Epithelial cell of proximal tubule (primary cell): ENCODE measurements around the gene NFE2L1. TPM values are rescaled to one million over a fixed set of nuclear protein-coding genes. Genes with fewer than 3 reads are reported as not detected.
"Not testable (repeated sequence)": the region's sequence is repeated elsewhere in the genome, so short reads cannot be mapped to it uniquely, and the experiment has no call there.

Experiments
- DNase-seq: peaks from one replicate; pipeline ENCODE4 v3.0.0-alpha.2; 2011; ENCODE audit warnings: low read depth
- H3K4me3 ChIP-seq: 2 replicates; pipeline ENCODE4 v1.5.1; 2011; ENCODE audit warnings: low read depth, mild to moderate bottlenecking, low read length
- total RNA-seq: library from RNA; depleted of rRNA; stranded (reverse); fragments of >200 nt; gene quantifications from 2 replicates; pipeline ENCODE4 v1.2.3, GENCODE V29; 2015
- TF ChIP-seq, protein P1 (sequence below): conservative IDR thresholded peaks from 2 replicates; pipeline ENCODE4 v1.5.1; 2012; ENCODE audit warnings: low read depth, mild to moderate bottlenecking, low read length

Gene NFE2L1
- total RNA-seq, 1 donor from 2014 or later, result 69.1 TPM

DNA sequence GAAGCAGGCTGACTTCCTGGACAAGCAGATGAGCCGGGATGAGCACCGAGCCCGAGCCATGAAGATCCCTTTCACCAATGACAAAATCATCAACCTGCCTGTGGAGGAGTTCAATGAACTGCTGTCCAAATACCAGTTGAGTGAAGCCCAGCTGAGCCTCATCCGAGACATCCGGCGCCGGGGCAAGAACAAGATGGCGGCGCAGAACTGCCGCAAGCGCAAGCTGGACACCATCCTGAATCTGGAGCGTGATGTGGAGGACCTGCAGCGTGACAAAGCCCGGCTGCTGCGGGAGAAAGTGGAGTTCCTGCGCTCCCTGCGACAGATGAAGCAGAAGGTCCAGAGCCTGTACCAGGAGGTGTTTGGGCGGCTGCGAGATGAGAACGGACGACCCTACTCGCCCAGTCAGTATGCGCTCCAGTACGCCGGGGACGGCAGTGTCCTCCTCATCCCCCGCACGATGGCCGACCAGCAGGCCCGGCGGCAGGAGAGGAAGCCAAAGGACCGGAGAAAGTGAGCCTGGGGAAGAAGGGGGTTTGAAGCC lies 11.0 kb downstream of the NFE2L1 start:
- H3K4me3 ChIP-seq, result no peak overlapping the region
- no peak for DNase-seq
- TF ChIP-seq, protein P1, sequence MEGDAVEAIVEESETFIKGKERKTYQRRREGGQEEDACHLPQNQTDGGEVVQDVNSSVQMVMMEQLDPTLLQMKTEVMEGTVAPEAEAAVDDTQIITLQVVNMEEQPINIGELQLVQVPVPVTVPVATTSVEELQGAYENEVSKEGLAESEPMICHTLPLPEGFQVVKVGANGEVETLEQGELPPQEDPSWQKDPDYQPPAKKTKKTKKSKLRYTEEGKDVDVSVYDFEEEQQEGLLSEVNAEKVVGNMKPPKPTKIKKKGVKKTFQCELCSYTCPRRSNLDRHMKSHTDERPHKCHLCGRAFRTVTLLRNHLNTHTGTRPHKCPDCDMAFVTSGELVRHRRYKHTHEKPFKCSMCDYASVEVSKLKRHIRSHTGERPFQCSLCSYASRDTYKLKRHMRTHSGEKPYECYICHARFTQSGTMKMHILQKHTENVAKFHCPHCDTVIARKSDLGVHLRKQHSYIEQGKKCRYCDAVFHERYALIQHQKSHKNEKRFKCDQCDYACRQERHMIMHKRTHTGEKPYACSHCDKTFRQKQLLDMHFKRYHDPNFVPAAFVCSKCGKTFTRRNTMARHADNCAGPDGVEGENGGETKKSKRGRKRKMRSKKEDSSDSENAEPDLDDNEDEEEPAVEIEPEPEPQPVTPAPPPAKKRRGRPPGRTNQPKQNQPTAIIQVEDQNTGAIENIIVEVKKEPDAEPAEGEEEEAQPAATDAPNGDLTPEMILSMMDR, result no peak

DNA sequence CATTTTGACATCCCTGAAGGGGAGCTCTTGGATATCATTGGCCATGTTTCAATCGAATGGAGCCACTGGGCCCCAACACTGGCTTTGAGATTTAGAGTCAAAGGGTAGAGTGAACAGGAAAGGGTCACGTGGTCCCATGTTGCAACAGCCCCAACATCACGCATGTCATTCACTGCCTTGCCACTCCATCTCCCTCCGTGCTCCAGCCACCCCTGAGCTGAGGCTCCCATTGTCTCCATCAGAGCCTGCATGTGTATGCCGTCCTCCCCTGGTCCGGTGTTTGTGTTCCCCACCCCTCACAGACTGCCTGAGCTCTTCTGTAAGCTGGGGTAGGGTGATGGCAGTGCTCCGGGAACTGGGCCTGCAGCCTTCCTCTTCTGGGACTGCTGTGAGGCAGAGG lies 12.1 kb downstream of the NFE2L1 start:
- TF ChIP-seq, protein P1, result no peak
- DNase-seq, result no peak
- H3K4me3 ChIP-seq, result no peak overlapping the region

DNA sequence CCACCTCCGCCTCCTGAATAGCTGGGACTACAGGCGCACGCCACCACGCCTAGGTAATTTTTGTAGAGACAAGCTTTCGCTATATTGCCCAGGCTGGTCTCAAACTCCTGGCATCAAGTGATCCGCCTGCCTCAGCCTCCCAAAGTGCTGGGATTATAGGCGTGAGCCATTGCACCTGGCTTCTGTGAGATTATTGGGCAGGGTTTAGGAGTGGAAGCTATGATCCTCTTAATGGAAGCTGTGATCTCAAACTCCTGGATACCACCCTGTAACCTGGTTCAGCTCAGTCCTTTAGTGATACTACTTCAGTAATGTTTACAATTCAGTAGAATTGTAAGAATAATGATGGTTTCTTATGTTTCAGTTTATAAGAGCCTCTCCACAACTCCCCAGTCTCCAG lies 14.1 kb downstream of the NFE2L1 start:
- no peak overlapping the region for H3K4me3 ChIP-seq
- TF ChIP-seq, protein P1, result no peak
- no peak for DNase-seq

DNA sequence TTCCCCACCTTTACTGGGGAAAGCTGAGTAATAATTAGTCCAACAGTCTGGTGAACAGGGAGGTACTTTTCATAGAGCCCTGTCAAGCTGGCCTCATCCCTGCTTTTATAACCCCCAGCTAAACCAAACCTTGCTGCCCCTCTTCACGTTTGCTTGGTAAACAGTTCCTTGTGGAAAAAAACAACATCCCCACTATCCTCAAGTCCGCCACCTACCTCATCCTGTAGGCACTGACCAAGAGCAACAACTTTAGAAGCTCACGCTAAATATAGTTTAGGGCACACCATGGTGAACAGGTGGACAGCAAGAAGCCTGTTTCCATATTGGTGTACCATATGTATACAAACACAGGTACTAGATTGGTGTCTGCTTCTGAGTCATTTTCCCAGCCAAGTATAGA lies 16.5 kb downstream of the NFE2L1 start:
- no peak for DNase-seq
- TF ChIP-seq, protein P1, result no peak
- H3K4me3 ChIP-seq, result no peak overlapping the region

DNA sequence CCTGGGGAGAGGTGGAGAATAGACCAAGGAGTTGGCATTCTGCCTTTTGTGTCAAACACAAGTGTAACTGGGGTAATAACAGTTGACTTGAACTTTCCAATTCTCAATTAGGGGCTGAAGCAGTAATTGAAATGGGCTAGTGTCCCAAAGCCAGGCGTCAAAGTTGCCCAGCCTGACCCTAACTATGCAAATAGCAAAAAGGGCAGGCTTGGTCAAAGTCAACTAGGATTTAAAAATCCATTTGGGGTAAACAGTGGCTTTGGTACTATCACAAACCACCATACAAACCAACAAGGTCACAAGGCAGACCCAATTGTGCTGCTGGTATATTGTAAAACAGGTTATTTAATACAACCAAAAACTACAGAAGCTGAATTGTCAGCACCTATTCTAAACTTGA lies 18.0 kb downstream of the NFE2L1 start:
- DNase-seq, result no peak
- TF ChIP-seq, protein P1, result no peak
- no peak overlapping the region for H3K4me3 ChIP-seq

DNA sequence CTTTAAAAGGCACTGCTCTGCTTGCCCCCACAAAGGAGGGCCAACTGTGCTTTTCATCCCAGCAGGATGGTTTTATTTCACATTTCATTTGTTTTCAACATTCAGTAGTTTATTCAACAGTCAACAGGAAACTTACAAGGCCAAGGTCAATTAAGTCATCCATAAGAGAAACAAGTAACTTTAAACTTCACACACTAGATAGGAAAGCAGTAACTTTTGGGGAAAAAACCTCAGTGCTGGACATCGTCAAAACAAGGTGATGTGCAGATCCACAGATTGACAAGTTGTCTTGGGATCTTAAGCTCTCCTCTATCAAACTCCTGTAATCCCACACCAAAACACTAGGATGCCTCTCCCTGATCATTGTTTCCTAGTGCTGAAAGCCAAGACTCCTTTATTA lies 18.5 kb downstream of the NFE2L1 start:
- no peak overlapping the region for H3K4me3 ChIP-seq
- TF ChIP-seq, protein P1, result no peak
- DNase-seq, result no peak

DNA sequence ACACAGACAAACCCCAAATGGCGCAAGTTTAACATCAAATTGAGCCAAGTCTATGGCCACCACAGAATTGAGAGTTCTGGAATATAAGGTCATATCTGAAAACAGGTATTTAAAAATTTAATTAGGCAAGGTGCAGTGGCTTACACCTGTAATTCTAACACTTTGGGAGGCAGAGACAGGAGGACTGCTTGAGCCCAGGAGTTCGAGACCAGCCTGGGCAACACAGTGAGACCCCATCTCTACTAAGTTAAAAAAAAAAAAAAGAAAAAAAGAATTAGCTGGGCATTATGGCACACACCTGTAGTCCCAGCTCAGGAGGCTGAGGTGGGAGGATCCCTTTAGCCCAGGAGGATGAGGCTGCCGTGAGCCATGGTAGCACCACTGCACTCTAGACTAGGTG lies 19.1 kb downstream of the NFE2L1 start:
- DNase-seq, result no peak
- H3K4me3 ChIP-seq, result no peak overlapping the region
- TF ChIP-seq, protein P1, result no peak

DNA sequence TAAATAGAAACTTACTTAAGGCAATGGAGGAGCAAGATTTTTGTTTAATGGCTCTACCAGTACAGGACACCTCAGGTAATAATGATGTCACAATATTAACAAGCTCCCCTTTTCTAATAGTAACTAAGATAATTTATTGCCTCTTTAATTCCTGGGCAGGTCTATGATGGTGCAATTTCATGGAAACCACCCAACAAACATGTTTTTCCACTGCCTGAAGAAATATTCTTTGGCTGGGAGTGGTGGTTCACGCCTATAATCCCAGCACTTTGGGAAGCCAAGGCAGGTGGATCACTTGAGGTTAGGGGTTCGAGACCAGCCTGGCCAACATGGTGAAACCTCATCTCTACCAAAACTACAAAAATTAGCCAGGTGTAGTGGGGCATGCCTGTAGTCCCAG lies 19.6 kb downstream of the NFE2L1 start:
- not testable (repeated sequence) for H3K4me3 ChIP-seq, DNase-seq
